GM12864 (cell line): ENCODE data around the gene NPC1L1.

Source experiments
- DNase-seq: peaks from one replicate; pipeline ENCODE4 v3.0.0-alpha.2; 2011; ENCODE audit warnings: low read depth
- H3K4me3 ChIP-seq: 2 replicates; pipeline ENCODE4 v1.5.1; 2011; ENCODE audit warnings: mild to moderate bottlenecking, low read depth, low read length, control low read depth
- CTCF ChIP-seq: IDR thresholded peaks from 2 replicates; pipeline ENCODE4 v1.5.1; 2011; ENCODE audit warnings: low read depth, mild to moderate bottlenecking, moderate library complexity, low read length, control low read depth, inconsistent platforms; ENCODE audit errors: missing control alignments

The NPC1L1 gene

DNA sequence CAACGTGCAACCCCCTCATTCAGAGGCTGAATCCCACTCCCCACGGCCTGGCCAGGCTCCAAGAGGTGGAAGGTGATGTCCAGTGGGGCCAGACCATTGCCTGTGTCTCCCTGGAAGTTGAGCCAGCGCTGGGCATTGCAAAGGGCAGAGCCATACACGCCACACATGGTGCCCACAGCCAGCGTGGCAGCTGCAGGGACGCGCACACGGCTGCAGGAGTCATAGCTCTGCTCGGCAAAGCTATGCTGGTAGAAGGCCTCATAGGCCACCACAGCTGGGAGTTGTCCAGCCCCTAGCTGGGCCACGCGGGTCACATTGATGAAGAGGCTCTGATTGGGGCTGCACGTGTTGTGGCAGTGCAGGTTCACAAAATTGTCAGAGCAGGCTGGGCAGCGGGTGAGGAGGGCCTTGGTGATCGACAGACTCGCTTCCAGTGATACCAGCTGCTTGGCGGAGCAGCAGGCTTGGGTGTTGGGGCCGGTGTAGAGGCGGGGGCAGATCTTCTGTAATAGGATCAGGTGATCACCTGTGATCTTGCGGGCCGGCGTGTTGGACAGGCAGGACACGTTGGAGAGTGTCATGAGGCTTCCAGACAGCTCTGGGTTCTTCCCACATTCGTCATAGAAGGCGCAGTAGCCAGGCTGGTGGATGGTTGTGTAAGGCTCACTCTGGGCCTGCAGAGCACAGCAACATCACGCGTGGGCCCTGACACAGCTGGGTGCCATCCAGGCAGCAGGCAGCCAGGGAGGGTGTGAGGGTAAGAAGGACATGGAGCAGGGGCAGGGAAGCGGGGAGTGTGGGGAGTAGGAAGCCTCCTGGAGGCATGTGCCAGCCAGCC is 1.2 kb downstream of the NPC1L1 start:
- no peak for TF ChIP-seq CTCF
- no peak for DNase-seq
- no peak overlapping the region for H3K4me3 ChIP-seq

DNA sequence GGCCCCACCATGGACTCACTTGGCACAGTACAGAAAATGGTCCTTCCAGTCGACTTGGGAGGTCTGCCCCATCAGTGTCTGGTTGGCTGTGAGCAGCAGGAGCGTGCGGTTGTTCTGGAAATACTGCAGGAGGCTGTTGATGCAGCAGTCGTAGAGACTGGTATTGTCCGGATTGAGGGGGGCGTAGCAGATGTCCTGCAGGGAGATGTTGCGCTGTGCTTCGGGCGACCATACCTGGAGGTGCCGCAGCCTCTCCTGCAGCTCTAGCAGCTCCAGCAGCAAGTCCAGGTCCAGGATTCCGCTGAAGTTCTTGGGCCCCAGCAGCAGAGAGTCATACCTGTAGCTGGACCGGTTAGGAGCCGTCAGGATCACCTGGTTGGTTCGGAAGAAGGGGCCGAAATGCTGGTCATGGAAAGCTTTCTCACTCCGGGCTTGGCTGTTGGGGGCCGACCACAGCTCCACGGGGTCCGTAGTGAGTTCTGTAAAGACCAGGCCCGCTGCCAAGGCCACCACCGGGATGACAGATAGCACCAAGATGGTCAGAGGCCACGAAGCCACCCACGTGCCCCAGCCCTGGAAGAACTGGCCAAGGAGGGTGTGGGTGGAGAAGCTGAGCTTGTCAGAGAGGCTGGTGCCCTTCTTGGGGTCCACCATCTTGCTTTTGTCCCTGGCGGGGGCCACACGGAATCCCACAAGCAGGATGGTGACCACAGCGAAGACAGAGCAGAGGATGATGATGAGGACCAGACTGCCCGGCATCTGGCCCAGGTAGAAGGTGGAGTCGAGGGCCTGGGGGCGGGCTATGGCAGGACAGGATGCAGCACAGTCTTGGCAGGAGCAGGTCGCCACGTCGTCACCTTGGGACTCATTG is 2.1 kb downstream of the NPC1L1 start:
- DNase-seq = no peak
- TF ChIP-seq CTCF = no peak
- H3K4me3 ChIP-seq = no peak overlapping the region

DNA sequence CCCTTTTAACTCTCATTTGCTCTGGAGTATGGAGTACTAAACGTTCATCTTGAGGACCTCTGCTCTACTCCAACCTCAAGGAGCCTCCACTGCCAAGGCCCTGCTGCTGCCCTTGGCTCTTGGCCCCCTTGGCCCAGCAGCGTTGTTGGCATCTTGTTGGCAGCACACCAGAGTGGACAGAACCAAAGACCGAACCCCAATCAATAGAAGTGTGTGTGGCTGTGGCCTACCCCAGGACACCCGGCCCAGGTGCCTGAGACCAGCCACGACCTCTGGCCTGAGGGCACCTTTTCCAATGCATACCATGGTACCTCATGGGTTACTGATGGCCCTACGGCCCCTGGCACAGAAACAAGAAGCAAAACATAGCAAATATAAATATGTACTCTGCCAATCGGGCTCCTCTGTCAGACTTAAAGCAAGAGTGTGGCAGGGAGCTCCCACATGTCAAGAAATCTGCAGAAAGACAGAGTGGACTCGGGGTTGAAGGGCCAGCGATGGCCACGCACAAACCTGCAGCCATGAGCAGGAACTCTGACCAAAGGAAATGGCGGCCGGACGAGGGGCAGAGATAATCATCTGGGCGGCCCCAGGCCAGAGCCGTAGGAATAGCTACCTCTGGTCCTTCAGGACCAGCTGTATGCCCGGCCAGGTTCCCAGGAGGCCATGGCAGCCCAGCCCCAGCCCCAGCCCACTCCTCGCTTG is 2.9 kb downstream of the NPC1L1 start:
- TF ChIP-seq CTCF = no peak
- H3K4me3 ChIP-seq = no peak overlapping the region
- no peak for DNase-seq

GRCh38 chr7:44537442-44537841 is 3.7 kb downstream of the NPC1L1 start:
- no peak for TF ChIP-seq CTCF
- no peak overlapping the region for H3K4me3 ChIP-seq
- no peak for DNase-seq

GRCh38 chr7:44536090-44536489 is 5.0 kb downstream of the NPC1L1 start:
- no peak for TF ChIP-seq CTCF
- no peak for DNase-seq
- no peak overlapping the region for H3K4me3 ChIP-seq

DNA sequence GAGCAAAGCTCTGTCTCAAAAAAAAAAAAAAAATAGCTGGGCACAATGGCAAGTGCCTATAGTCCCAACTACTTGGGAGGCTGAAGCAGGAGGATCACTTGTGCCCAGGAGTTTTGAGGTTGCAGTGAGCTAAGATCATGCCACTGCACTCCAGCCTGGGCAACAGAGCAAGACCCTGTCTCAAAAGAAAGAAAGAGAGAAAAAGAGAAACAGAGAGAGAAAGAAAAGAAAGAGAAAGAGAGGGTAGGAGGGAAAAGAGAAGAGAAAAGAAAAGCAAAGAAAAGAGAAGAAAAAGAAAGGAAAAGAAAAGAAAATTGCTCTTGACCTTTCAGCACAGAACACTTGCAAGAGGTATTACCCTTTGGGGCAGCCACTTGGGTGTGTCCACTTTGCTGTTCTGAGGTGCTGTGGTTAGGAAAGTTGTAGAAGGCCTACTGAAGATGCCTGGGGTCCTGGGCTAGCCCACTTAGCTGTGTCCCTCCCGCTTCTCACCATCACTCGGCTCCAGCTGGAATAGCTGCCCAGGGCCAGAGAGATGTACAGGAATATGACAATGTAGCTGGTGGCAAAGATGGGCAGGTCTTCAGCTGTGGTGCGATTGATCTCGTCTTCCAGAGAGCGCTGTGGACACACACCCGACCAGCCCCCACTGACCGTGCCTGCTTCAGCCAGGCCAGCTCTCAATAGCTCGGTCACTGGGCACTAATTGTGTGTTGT is 5.6 kb downstream of the NPC1L1 start:
- no peak for DNase-seq
- no peak overlapping the region for H3K4me3 ChIP-seq
- no peak for TF ChIP-seq CTCF
